HG03378 (cell line): ENCODE data around the gene RUFY2.
"Not testable (repeated sequence)": the region's sequence is repeated elsewhere in the genome, so short reads cannot be mapped to it uniquely, and the experiment has no call there.

Experiments
- ATAC-seq: cut with Tn5 transposase; IDR thresholded peaks from one replicate; pipeline ENCODE4 v1.9.1; 2021; ENCODE audit warnings: mild to moderate bottlenecking, moderate library complexity; ENCODE audit not compliant: unreplicated experiment

Gene RUFY2, protein sequence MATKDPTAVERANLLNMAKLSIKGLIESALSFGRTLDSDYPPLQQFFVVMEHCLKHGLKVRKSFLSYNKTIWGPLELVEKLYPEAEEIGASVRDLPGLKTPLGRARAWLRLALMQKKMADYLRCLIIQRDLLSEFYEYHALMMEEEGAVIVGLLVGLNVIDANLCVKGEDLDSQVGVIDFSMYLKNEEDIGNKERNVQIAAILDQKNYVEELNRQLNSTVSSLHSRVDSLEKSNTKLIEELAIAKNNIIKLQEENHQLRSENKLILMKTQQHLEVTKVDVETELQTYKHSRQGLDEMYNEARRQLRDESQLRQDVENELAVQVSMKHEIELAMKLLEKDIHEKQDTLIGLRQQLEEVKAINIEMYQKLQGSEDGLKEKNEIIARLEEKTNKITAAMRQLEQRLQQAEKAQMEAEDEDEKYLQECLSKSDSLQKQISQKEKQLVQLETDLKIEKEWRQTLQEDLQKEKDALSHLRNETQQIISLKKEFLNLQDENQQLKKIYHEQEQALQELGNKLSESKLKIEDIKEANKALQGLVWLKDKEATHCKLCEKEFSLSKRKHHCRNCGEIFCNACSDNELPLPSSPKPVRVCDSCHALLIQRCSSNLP

DNA sequence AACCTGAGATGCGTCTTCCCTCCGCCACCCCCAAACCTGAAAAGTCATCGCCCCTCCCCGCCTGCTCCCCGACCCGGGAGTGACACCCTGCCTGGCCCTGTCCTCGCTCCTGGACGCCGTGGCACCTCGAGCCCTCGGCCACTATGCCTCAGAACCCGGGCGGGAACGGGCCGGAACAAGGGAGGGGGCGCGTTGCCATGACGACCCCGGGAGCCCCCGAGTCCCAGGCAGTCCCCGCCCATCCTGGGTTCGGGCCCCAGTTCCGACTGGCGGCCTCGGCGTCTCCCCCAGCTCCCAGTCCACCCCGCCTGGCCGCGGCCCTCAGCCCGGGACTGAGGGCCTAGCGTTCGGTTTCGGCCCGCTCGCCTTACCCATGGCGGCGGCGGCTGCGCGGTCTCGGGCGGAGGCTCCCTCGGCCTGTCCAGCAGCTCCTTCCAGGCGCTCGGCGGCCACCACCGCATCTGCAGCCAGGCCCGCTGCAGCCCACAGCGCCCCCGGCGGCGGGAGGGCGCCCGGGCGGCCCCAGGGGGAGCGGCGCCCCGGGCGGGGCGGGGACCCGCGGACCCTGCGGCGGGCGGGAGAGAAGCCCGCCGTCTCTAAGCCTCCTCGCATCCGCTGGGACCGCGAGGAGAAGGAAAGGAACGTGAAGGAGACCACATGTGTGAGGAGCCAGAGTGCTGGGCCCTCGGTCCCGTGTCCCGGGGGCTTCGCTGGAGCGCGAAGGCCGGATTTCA is at the start of gene RUFY2:
Gene RUFY2, minus strand, starts transcription at position 463 of the 734 bp plus-strand sequence. Its CDS starts 88 bp downstream, at position 375.
- ATAC-seq = peak; percentile 79

DNA sequence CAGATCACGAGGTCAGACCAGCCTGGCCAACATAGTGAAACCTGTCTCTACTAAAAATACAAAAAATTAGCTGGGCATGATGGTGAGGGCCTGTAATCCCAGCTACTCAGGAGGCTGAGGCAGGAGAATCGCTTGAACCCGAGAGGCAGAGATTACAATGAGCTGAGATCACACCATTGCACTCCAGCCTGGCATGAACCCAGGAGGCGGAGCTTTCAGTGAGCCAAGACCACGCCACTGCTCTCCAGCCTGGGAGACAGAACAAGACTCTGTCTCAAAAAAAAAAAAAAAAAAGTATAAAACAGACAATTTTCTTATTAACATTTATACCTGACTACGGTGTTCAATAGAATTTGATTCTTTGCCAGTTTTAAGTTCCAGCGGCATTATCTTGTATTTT is 42.6 kb upstream of the RUFY2 start:
- not testable (repeated sequence) for ATAC-seq

DNA sequence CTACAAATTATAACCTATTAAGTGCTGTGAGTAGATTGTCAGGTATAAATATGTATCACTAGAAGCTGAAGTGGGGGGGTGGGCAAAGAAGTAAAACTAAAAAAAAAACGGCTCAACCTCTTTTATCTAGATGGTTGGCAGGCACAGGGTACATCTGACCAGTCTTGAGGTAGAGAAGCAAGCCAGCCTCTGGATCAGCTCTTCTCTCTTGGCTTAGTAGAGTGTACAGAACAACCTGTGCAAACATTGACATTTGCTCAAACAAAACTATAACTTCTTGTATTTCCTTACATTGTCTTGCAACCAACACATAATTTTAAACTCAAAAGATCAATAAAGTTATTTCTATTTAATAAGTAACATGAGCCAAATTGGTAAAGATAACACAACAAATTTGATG is 39.1 kb upstream of the RUFY2 start:
- ATAC-seq = no peak

DNA sequence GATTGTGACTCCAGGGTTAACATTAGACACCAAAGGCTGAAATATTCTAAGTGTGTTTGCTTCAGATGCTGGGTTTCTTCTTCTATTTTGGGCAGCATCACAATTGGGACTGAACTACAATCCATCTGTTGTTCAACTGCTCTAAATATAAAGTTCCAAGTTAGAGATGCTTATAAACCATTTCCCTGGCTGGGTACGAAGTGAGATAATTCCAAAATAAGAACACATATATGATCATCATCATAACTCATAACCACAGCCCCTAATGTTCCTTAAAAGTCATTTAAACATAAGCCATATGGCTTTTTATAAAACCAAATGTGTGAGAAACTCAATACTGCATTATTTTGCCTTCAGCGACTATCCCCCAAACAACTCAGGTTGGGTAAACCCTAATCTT is 35.9 kb upstream of the RUFY2 start:
- ATAC-seq = no peak

DNA sequence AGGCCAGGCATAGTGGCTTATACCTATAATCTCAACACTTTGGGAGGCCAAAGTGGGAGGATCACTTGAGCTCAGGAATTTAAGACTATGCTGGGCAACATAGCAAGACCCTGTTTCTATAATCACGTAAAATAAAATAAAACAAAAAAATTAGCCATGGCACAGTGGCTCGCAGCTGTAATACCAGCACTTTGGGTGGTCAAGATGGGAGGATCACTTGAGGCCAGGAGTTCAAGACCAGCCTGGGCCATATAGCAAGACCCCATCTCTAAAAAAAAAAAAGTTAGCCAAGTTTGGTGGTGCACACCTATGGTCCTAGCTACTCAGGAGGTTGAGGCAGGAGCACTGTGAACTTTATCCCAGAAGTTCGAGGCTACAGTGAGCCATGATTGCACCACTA is 33.8 kb upstream of the RUFY2 start:
- no peak for ATAC-seq

DNA sequence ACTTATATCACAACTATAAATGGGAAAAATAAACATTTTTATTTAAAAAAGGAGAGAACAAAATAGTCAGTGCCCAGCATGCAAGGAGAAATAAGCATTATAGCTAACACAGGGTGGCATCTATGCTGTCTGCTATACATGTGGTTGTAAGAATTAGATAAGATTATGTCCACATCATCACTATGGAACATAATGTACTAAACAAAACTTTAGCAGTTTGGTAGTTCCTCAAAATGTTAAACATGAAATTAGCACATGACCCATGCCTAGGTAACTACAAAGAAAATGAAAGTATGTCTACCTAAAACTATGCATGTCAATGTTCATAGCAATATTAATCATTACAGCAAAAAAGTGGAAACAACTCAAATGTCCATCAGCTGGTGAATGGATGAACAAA is 28.7 kb upstream of the RUFY2 start:
- no peak for ATAC-seq

DNA sequence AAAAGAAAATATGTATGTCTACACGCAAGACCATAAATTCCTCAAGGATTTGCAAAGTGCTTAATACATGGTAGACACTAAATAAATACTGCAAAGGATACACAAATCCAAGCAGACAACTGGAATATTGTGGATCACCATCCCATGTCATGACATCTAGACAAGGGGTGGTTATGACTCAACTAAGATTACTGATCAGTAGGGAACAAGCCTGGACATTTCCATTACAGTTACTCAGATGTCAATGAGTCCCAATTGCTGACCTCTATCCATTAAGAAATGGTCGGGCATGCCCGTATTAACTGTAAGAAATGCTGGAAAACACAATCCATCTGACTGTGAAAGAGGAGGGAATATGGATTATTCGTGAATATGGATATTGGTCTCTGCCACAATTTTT is 27.6 kb upstream of the RUFY2 start:
- ATAC-seq = no peak

DNA sequence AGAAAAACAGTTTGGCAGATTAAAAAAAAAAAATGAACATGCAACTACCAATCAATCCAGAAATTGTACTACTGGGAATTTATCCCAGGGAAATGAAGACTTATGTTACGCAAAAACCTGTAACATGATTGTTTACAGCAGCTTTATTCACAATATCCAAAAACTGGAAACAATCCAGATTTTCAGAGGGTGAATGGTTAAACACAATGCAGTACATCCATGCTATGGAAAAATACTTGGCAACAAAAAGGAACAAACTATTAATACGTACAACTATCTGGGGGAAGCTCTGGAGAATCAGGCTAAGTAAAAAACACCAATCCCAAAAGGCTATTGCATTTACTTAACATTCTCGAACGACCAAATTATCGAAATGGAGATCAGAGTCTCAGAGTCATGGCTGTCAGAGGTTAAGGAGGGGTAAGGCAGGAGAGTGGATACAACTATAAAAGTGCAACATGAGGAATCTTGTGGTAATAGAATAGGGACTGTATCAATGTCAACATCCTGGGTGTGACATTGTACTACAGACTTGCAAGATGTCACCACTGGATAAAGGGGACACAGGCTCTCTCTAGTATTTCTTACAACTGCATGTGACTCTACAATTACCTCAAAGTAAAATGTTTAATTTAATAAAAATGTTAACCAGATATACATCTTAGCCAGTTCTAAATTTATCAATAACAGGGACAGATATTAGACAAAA is 21.5 kb upstream of the RUFY2 start:
- no peak for ATAC-seq

DNA sequence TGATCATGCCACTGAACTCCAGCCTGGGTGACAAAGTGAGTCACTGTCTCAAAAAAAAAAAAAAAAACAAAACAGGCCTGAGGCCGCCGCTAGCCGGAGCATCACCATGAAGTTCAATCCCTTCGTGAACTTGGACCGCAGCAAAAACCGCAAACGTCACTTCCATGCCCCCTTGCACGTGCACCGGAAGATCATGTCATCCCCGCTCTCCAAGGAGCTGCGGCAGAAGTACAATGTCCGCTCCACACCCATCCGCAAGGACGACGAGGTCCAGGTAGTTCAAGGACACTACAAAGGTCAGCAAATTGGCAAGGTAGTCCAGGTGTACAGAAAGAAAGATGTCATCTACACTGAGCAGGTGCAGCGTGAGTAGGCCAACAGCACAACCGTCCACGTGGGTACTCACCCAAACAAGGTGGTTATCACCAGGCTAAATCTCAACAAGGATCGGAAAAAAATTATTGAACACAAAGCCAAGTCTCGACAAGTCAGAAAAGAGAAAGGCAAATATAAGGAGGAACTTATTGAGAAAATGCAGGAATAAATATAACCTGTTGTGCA is 17.5 kb upstream of the RUFY2 start:
- ATAC-seq = no peak

DNA sequence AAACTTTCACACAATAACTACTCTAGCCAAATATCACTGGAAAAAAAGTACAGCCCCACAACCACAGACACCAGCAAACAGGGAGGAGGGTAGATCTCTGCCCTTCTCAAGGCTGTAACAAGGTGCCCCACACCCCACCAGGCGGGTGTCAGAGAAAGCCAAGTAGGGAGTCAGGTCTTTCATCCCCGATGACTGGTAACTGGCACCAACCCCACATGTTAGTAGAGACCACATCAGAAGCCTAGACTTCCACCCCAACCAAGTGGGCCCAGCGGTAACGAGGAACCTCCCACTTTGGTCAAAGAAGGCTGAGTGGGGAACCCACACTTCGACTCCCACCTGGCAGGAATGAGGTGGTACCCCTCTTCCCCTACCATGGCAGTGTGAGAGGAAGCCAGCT is 16.4 kb upstream of the RUFY2 start:
- no peak for ATAC-seq

DNA sequence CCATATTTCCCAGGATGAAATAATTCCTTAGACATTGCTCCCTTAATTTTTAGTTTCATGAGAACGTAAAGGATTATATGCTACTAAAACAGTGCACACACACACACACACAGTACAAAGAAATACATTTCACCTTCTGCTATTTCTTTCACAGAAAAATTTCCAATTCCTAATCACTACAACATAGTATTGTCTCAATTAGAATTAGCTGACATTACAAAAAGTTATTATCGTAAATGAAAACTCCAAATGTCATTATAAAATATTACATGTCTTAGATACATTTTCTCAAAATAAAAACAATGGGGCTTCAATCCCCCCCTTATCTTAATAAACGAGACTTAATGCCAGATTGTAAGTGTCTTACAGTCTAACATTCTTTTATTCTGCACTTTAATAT is 12.3 kb upstream of the RUFY2 start:
- no peak for ATAC-seq

DNA sequence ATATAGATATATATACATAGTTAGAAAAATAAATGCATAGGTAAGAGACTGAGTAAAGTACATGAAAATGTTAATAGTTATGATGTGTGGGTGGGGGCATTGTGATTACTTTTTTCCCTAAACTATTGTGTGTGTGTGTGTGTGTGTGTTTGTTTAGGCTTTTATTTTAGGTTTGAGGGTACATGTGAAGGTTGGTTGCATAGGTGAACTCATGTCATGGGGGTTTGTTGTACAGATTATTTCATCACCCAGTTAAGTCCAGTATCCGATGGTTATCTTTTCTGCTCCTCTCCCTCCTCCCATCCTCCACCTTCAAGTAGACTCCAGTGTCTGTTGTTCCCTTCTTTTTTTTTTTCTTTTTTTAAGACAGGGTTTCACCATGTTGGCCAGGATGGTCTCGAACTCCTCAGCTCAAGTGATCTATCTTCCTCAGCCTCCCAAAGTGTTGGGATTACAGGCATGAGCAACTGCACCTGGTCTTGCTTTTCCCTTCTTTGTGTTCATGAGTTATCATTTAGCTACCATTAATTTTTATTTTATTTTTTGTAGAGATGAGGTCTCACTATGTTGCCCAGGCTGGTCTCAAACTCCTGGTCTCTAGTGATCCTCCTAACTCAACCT is 1.9 kb upstream of the RUFY2 start:
- ATAC-seq = no peak

DNA sequence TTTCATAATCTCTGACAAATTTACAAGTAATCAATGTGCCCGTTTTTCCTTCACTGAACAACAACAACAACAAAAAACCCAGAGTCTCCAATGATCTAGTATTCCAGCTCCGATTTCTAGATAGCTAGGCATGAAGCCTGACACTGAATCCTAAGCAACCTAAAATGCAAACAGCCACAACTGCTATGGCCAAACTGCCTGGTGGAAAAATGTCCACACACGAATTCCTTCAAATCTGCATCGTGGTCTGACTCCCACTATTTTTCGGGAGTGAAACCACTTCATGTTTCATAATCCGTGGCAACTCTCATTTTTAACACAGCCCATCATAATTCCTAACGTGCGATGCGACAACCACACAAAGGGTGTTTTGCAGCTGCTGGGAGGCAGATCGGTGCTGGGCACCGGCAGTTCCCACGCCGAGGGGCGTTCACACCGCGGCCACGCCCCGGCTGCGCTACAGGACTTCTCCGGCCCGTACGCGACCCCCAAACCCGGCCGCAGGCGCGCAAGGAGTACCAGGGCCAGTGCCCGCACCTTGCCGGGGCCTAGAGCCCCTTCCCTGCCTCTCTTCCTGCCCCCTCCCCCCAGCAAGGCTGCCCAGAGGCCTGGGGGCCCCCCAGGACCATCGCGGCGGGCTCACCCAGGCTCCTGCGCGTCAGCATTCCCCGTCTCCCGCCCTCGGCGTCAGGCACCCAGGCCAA is 814 bp downstream of the RUFY2 start:
- peak; percentile 41 for ATAC-seq

DNA sequence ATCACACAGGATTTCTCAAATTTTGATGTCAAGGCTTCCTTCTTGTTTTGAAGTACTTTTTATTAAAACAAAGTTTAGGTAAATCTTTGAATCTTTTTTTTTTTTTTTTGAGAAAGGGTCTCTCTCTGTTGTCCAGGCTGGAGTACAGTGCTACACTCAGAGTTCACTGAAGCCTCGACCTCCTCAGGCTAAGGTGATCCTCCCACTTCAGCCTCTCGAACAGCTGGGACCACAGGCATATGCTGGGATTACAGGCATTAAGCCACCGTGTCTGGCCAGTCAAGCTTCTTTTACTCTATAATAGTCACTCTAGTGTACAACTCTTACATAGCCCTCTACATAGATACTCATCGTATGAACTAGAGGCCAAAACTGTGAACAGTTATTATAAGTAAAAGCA is 3.4 kb downstream of the RUFY2 start:
- ATAC-seq = no peak

DNA sequence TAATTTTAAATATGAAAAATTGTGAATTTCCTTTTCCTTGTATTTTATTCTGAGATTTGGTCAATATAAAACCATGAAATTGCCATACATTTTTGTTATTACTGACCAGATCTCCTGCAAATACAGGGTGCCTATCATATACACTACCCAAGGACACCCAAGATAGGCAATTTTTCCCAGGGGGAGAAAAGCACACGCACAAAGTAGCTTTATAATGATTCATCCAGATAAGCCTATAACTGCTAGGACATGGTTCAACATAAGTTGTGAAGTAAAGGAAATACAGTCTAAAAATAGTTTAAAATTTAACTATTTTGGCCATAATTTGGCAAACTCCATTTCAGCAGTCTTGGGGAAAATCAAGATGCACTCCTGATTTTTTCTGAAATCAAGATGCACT is 4.8 kb downstream of the RUFY2 start:
- no peak for ATAC-seq

DNA sequence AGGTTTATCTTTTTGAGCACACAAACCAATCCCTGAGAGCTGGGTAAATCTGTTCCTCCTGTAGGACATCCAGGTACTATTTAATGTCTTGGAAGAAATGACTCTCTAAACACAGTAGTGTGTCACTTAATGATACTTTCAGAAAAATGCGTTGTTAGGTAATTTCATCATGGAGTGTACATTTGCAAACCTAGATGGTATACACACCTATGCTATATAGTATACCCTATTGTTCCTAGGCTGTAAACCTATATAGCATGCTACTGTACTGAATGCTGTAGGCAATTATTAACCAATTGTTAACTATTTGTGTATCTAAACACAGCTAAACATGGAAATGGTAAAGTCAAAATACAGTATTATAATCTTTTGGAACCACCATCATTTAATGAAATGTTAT is 10.1 kb downstream of the RUFY2 start:
- no peak for ATAC-seq

DNA sequence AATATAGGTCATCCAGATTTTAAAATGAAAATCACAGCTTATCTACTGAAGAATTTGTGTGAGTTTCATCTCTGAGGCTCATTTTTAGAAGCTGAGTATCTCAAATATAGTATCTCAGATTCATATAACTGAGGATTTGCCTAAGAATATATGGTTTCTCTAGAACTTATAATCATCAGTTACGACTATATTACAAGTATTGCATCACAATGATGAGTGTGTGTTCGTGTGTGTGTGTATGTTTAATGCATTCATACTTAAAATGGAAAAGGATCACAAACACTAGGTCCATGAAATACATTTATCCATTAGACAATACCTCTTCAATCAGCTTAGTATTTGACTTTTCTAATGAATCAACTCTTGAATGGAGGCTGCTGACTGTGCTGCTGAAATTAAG is 21.3 kb downstream of the RUFY2 start:
- no peak for ATAC-seq

DNA sequence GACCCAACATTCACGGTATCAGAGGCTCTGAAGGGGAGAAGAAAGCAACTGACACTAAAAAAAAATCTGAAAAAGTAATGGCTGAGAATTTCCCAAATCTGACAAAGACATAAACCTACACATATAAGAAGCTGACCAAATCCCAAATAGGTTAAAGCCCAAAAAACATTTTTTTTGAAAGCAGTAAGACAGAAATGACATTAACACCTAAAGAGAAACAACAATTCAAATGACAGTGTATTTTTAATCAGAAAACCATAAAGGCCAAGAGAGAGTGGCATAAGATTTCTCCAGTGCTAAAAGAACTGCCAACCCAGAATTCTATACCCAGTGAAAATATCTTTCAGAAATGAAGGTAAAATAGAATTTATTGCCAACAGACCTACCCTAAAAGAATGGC is 35.5 kb downstream of the RUFY2 start:
- no peak for ATAC-seq

DNA sequence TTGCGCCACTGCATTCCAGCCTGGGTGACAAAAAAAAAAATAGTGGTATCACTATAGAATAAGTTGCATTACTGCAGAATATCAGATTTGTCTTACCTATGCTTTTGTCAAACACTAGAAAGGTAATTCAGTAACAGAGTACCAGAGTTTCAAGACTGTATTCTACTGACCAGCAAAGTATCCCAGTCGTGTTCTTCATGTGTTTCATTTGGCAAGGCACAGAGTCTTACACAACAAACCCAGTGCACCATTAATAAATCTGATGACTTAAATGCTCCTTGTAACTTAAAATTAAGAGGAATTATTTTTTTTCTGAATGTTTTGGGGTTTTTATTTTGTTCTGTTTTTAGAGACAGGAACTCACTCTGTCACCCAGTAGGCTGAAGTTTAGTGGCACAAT is 40.0 kb downstream of the RUFY2 start:
- ATAC-seq = no peak

DNA sequence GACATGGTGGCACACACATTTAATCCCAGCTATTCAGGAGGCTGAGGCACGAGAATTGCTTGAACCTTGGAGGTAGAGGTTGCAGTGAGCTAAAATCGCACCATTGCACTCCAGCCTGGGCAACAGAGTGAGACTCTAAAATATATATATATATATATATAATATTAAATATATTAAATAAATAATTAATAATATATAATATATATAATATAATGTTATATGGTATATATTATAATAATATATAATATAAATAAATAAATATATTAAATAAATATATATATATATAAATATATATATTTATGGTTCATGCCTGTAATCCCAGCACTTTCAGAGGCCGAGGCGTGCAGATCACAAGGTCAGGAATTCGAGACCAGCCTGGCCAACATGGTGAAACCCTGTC is 40.5 kb downstream of the RUFY2 start:
- ATAC-seq = no peak
